Panc1 (cell line): ENCODE measurements around the gene KAT7.

Source experiments
- CTCF ChIP-seq: fragments of 450-650 bp; IDR thresholded peaks from 2 replicates; pipeline ENCODE4 v1.5.1; 2017; ENCODE audit warnings: mild to moderate bottlenecking
- POLR2AphosphoS5 ChIP-seq: IDR thresholded peaks from 2 replicates; pipeline ENCODE4 v1.6.1; 2012; ENCODE audit warnings: mild to moderate bottlenecking, low read depth, low read length, moderate library complexity
- TF ChIP-seq, protein P1 (sequence below), 2 experiments: IDR thresholded peaks; 2 replicates each; pipeline ENCODE4 v1.6.1; 2011 to 2012; ENCODE audit warnings: low read depth in 2 of 2, control low read depth in 1 of 2, low read length in 1 of 2, mild to moderate bottlenecking in 1 of 2, moderate library complexity in 1 of 2; ENCODE audit not compliant: insufficient read depth in 1 of 2

GRCh38 chr17:49850772-49851386, 62.4 kb downstream of the KAT7 start:
- TF ChIP-seq CTCF (no peak), POLR2AphosphoS5 (no peak)
- TF ChIP-seq, protein P1, sequence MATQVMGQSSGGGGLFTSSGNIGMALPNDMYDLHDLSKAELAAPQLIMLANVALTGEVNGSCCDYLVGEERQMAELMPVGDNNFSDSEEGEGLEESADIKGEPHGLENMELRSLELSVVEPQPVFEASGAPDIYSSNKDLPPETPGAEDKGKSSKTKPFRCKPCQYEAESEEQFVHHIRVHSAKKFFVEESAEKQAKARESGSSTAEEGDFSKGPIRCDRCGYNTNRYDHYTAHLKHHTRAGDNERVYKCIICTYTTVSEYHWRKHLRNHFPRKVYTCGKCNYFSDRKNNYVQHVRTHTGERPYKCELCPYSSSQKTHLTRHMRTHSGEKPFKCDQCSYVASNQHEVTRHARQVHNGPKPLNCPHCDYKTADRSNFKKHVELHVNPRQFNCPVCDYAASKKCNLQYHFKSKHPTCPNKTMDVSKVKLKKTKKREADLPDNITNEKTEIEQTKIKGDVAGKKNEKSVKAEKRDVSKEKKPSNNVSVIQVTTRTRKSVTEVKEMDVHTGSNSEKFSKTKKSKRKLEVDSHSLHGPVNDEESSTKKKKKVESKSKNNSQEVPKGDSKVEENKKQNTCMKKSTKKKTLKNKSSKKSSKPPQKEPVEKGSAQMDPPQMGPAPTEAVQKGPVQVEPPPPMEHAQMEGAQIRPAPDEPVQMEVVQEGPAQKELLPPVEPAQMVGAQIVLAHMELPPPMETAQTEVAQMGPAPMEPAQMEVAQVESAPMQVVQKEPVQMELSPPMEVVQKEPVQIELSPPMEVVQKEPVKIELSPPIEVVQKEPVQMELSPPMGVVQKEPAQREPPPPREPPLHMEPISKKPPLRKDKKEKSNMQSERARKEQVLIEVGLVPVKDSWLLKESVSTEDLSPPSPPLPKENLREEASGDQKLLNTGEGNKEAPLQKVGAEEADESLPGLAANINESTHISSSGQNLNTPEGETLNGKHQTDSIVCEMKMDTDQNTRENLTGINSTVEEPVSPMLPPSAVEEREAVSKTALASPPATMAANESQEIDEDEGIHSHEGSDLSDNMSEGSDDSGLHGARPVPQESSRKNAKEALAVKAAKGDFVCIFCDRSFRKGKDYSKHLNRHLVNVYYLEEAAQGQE (IDR thresholded peaks at IDR 0.05; ENCODE audit: insufficient read depth in 1 of 2, low read depth in 2 of 2, low read length in 1 of 2) = no peak
